Neuronal stem cell (in vitro differentiated cells): ENCODE data around the gene STAT5A.

Source experiments
- DNase-seq: peaks from one replicate; pipeline ENCODE4 v3.0.0-alpha.2; 2013; ENCODE audit warnings: low spot score
- H2AFZ ChIP-seq: one replicate; pipeline ENCODE4 v1.6.1; 2013; ENCODE audit warnings: mild to moderate bottlenecking, low read length, inconsistent platforms
- H2AK5ac ChIP-seq: 2 replicates; pipeline ENCODE4 v1.6.1; 2013; ENCODE audit warnings: low read depth, mild to moderate bottlenecking, inconsistent platforms, low read length, moderate library complexity, mixed read lengths
- H2BK120ac ChIP-seq: 2 replicates; pipeline ENCODE4 v1.6.1; 2013; ENCODE audit warnings: low read depth, mild to moderate bottlenecking, inconsistent platforms, low read length, moderate library complexity, mixed read lengths
- H2BK12ac ChIP-seq: one replicate; pipeline ENCODE4 v1.6.1; 2013; ENCODE audit warnings: low read length, inconsistent platforms
- H2BK15ac ChIP-seq: 2 replicates; pipeline ENCODE4 v1.6.1; 2013; ENCODE audit warnings: mild to moderate bottlenecking, low read length, inconsistent platforms, mixed read lengths
- H2BK5ac ChIP-seq: one replicate; pipeline ENCODE4 v1.6.1; 2013; ENCODE audit warnings: inconsistent platforms, mild to moderate bottlenecking, low read length, moderate library complexity
- H3K14ac ChIP-seq: one replicate; pipeline ENCODE4 v1.6.1; 2013; ENCODE audit warnings: low read length, inconsistent platforms
- H3K18ac ChIP-seq: 2 replicates; pipeline ENCODE4 v1.6.1; 2013; ENCODE audit warnings: low read length, inconsistent platforms
- H3K23ac ChIP-seq: 2 replicates; pipeline ENCODE4 v1.6.1; 2013; ENCODE audit warnings: low read depth, mild to moderate bottlenecking, mixed read lengths, low read length, inconsistent platforms; ENCODE audit not compliant: poor library complexity
- H3K27ac ChIP-seq: replicated peaks from 3 replicates; pipeline ENCODE4 v1.5.1; 2013; ENCODE audit warnings: low read length, inconsistent platforms
- H3K27me3 ChIP-seq, 3 experiments: 2 replicates each; pipeline ENCODE4 v1.6.1; 2013; ENCODE audit warnings: low read length in 3 of 3, mild to moderate bottlenecking in 2 of 3, inconsistent platforms in 1 of 3, low read depth in 1 of 3, mixed read lengths in 1 of 3, moderate library complexity in 1 of 3; ENCODE audit not compliant: control insufficient read depth in 3 of 3, insufficient read depth in 3 of 3
- H3K36me3 ChIP-seq, 2 donors: replicated peaks in 1 of 2; 2 replicates each; pipeline ENCODE4 v1.6.1; 2013; ENCODE audit warnings: low read length in 2 of 2; ENCODE audit not compliant: control insufficient read depth in 2 of 2, insufficient read depth in 2 of 2
- H3K4ac ChIP-seq: 2 replicates; pipeline ENCODE4 v1.6.1; 2013; ENCODE audit warnings: inconsistent platforms, mild to moderate bottlenecking, low read length, moderate library complexity
- H3K4me1 ChIP-seq, 2 donors: 1 replicate in 1 of 2; 2 replicates in 1 of 2; pipeline ENCODE4 v1.6.1; 2013; ENCODE audit warnings: low read length in 2 of 2, low read depth in 1 of 2; ENCODE audit not compliant: control insufficient read depth in 2 of 2, insufficient read depth in 1 of 2
- H3K4me2 ChIP-seq: one replicate; pipeline ENCODE4 v1.6.1; 2013; ENCODE audit warnings: mild to moderate bottlenecking, low read length, inconsistent platforms; ENCODE audit not compliant: insufficient read depth, poor library complexity, severe bottlenecking
- H3K4me3 ChIP-seq, 2 donors: 2 replicates each; pipeline ENCODE4 v1.5.1; 2013; ENCODE audit warnings: low read length in 2 of 2, mild to moderate bottlenecking in 2 of 2, inconsistent platforms in 1 of 2, moderate library complexity in 1 of 2
- H3K79me1 ChIP-seq: one replicate; pipeline ENCODE4 v1.6.1; 2013; ENCODE audit warnings: low read depth, mild to moderate bottlenecking, inconsistent platforms, low read length, moderate library complexity
- H3K9ac ChIP-seq: one replicate; pipeline ENCODE4 v1.6.1; 2013; ENCODE audit warnings: mild to moderate bottlenecking, low read depth, low read length, inconsistent platforms; ENCODE audit not compliant: poor library complexity
- H3K9me3 ChIP-seq, 2 donors: replicated peaks in 1 of 2; 2 replicates each; pipeline versions ENCODE3 to v1.6.1; 2013; ENCODE audit warnings: low read length in 2 of 2, mild to moderate bottlenecking in 2 of 2, inconsistent platforms in 1 of 2, low read depth in 1 of 2, mixed read lengths in 1 of 2, moderate library complexity in 1 of 2; ENCODE audit not compliant: control insufficient read depth in 2 of 2, insufficient read depth in 1 of 2
- H4K8ac ChIP-seq: one replicate; pipeline ENCODE4 v1.6.1; 2013; ENCODE audit warnings: low read depth, mild to moderate bottlenecking, inconsistent platforms, low read length, moderate library complexity
- H4K91ac ChIP-seq: one replicate; pipeline ENCODE4 v1.6.1; 2013; ENCODE audit warnings: low read length, low read depth, mild to moderate bottlenecking, inconsistent platforms; ENCODE audit not compliant: poor library complexity
- WGBS, 2 donors: extraction: QIAGEN DNeasy Blood & Tissue Kit; methylation state at CpG; one replicate each; pipeline ENCODE4 v1.1.7; 2013; ENCODE audit warnings: missing lambda C conversion rate in 2 of 2, mixed read lengths in 1 of 2; ENCODE audit not compliant: insufficient read length in 2 of 2, insufficient replicate concordance in 1 of 2; ENCODE audit errors: extremely low coverage in 2 of 2; 5-methylcytosine and 5-hydroxymethylcytosine counted together

The STAT5A gene

GRCh38 chr17:42246515-42246914 is 41.8 kb upstream of the STAT5A start:
- no peak overlapping the region for H4K91ac ChIP-seq
- no peaks in the 10 kb centered on the region for H3K9me3 ChIP-seq
- H2AFZ ChIP-seq = no peak overlapping the region
- no peak overlapping the region for H2BK5ac ChIP-seq
- H2BK120ac ChIP-seq = no peak overlapping the region
- H2BK12ac ChIP-seq = no peak overlapping the region
- H3K18ac ChIP-seq = no peak overlapping the region
- no peak overlapping the region for H4K8ac ChIP-seq
- no peak overlapping the region for H3K4ac ChIP-seq
- peaks cover 5 to 8% of the 10 kb centered on the region in 2 donors for H3K4me1 ChIP-seq
- no peak overlapping the region for H2BK15ac ChIP-seq
- H3K79me1 ChIP-seq = peaks cover 1% of the 10 kb centered on the region
- H3K9ac ChIP-seq = no peak overlapping the region
- no CpG with 5 or more reads among the region's 7 CpGs for WGBS, 2 donors
- no peak overlapping the region for H3K4me2 ChIP-seq
- H3K36me3 ChIP-seq = no peaks in the 10 kb centered on the region
- H3K27ac ChIP-seq = no peak overlapping the region
- DNase-seq = no peak
- no peak overlapping the region for H2AK5ac ChIP-seq
- H3K23ac ChIP-seq = no peak overlapping the region
- H3K4me3 ChIP-seq = no peak overlapping the region
- H3K14ac ChIP-seq = no peak overlapping the region
- no peaks in the 10 kb centered on the region for H3K27me3 ChIP-seq

DNA sequence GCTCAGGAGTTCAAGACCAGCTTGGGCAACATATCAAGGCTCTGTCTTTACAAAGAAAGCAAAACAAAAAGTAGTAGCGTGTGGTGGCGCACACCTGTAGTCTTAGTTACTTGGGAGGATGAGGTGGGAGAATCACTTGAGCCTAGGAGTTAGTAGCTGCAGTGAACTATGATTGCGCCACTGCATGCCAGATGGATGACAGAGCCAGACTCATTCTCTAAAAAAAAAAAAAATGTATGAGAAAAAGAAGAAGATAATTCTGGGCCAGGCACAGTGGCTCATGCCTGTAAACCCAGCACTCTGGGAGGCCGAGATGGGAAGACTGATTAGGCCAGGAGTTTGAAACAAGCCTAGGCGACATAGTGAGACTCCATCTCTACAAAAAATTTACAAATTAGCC is 40.6 kb upstream of the STAT5A start:
- Histone ChIP-seq H3K9ac (no peak overlapping the region), H3K18ac (no peak overlapping the region), H3K4me2 (no peak overlapping the region), H3K9me3 (no peaks in the 10 kb centered on the region), H4K8ac (no peak overlapping the region), H3K23ac (no peak overlapping the region), H2BK15ac (no peak overlapping the region), H2AK5ac (no peak overlapping the region), H3K4ac (no peak overlapping the region), H3K27ac (no peak overlapping the region), H3K79me1 (no peaks in the 10 kb centered on the region), H2BK5ac (no peak overlapping the region), H2BK12ac (no peak overlapping the region), H4K91ac (no peak overlapping the region), H3K36me3 (no peaks in the 10 kb centered on the region), H3K27me3 (no peaks in the 10 kb centered on the region), H2BK120ac (no peak overlapping the region), H2AFZ (no peak overlapping the region), H3K4me3 (no peak overlapping the region), H3K14ac (no peak overlapping the region), H3K4me1 (peaks cover 5 to 8% of the 10 kb centered on the region in 2 donors)
- no CpG with 5 or more reads among the region's 5 CpGs for WGBS, 2 donors
- no peak for DNase-seq

- Histone ChIP-seq H3K4me2 (no peak overlapping the region), H3K9me3 (no peaks in the 10 kb centered on the region), H4K91ac (no peak overlapping the region), H2AFZ (peak overlapping the region; percentile 27), H3K4ac (no peak overlapping the region), H3K27me3 (no peaks in the 10 kb centered on the region), H2BK12ac (no peak overlapping the region), H3K79me1 (no peaks in the 10 kb centered on the region), H3K36me3 (no peaks in the 10 kb centered on the region), H2BK5ac (no peak overlapping the region), H3K4me3 (peak overlapping the region in 1 of 2 donors; percentile 24), H3K27ac (no peak overlapping the region), H3K23ac (no peak overlapping the region), H3K14ac (no peak overlapping the region), H3K4me1 (peaks cover 5 to 8% of the 10 kb centered on the region in 2 donors), H2AK5ac (no peak overlapping the region), H3K18ac (no peak overlapping the region), H2BK15ac (no peak overlapping the region), H3K9ac (no peak overlapping the region), H4K8ac (no peak overlapping the region), H2BK120ac (no peak overlapping the region)
- no peak for DNase-seq
- WGBS, 2 donors = no CpG with 5 or more reads among the region's 13 CpGs
Measured at GRCh38 chr17:42248351-42249179, 39.7 kb upstream of the STAT5A start.

DNA sequence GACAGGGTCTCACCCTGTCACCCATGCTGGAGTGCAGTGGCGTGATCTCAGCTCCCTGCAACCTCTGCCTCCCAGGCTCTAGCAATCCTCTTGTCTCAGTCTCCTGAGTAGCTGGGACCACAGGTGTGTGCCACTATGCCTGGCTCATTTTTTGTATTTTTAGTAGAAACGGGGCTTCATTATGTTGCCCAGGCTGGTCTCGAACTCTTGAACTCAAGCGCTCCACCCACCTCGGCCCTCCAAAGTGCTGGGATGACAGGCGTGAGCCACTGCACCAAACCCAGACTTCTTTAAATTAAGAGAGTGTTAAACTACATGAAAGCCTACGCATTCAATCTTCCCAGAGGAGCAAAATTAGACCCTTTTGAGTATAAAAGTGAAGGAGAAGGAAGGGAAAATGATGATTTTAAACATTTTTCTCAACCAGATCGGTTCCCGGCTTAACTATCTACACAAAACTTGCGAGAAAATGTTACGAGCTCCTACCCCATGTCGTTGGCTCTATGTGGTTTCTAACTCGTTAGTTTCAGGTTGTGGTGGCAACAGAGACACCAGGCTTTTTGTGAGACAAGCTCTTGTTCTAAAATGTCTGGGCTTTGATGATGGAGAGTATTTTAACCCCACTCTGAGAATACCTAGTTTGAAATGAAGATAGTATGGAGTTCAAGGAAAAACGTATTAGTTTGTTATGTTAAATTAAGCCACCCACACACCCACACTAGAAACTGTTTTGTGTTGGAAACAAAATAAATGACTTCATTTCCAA is 38.4 kb upstream of the STAT5A start:
- Histone ChIP-seq H3K14ac (no peak overlapping the region), H2BK5ac (no peak overlapping the region), H3K9me3 (no peaks in the 10 kb centered on the region), H3K23ac (no peak overlapping the region), H2AK5ac (no peak overlapping the region), H4K8ac (no peak overlapping the region), H3K36me3 (no peaks in the 10 kb centered on the region), H3K18ac (no peak overlapping the region), H3K27me3 (no peaks in the 10 kb centered on the region), H2BK15ac (no peak overlapping the region), H2AFZ (no peak overlapping the region), H2BK120ac (no peak overlapping the region), H3K79me1 (no peaks in the 10 kb centered on the region), H3K4me2 (no peak overlapping the region), H3K4ac (no peak overlapping the region), H3K27ac (no peak overlapping the region), H3K4me3 (no peak overlapping the region), H3K4me1 (peaks cover 5 to 8% of the 10 kb centered on the region in 2 donors), H2BK12ac (no peak overlapping the region), H4K91ac (no peak overlapping the region), H3K9ac (no peak overlapping the region)
- no CpG with 5 or more reads among the region's 14 CpGs for WGBS, 2 donors
- no peak for DNase-seq
